ENCODE measurements around the gene KIF5A.

DNA sequence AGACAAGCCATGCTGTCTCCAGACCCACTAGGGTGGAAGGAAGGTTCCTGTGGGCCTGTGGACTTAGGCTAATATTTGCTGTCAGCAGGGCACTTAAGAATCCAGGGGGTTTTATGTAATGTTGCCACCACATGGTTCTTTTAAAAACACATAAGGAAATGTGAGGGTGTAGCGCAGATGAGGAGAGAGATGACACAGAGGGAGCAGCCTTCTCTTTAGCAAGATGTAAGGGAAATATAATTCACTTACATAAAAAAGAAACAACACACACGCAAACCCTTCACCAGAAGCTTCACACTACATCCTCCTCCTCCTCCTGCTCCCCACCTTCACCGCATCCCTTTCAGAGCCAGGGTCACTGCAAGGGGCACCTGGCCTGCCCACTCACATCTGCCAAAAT, 36.3 kb downstream of the KIF5A start:
- TF ChIP-seq, protein P1, sequence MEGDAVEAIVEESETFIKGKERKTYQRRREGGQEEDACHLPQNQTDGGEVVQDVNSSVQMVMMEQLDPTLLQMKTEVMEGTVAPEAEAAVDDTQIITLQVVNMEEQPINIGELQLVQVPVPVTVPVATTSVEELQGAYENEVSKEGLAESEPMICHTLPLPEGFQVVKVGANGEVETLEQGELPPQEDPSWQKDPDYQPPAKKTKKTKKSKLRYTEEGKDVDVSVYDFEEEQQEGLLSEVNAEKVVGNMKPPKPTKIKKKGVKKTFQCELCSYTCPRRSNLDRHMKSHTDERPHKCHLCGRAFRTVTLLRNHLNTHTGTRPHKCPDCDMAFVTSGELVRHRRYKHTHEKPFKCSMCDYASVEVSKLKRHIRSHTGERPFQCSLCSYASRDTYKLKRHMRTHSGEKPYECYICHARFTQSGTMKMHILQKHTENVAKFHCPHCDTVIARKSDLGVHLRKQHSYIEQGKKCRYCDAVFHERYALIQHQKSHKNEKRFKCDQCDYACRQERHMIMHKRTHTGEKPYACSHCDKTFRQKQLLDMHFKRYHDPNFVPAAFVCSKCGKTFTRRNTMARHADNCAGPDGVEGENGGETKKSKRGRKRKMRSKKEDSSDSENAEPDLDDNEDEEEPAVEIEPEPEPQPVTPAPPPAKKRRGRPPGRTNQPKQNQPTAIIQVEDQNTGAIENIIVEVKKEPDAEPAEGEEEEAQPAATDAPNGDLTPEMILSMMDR (IDR thresholded peaks at IDR 0.05; ENCODE audit: low read depth, low read length) = no peak
- no peak for TF ChIP-seq EZH2phosphoT487 (IDR thresholded peaks at IDR 0.05; ENCODE audit: low read depth)

Measured in OCI-LY3 (cell line).